Measurements from ENCODE around the gene CORO1A. TPM values are rescaled to one million over a fixed set of nuclear protein-coding genes. Genes with fewer than 3 reads are reported as not detected.

CORO1A gene
- polyA plus RNA-seq, 1 donor from 2014 or later: 106 TPM

- H2AFZ ChIP-seq (ENCODE audit: low read depth, low read length): no peak overlapping the region
- no peaks in the 10 kb centered on the region for H3F3A ChIP-seq (ENCODE audit: insufficient read depth, low read length, poor library complexity, severe bottlenecking)
- H3K36me3 ChIP-seq (ENCODE audit: insufficient read depth, low read length): no peaks in the 10 kb centered on the region
These were observed 41.7 kb upstream of the CORO1A start for GRCh38 chr16:30141750-30142149.

DNA sequence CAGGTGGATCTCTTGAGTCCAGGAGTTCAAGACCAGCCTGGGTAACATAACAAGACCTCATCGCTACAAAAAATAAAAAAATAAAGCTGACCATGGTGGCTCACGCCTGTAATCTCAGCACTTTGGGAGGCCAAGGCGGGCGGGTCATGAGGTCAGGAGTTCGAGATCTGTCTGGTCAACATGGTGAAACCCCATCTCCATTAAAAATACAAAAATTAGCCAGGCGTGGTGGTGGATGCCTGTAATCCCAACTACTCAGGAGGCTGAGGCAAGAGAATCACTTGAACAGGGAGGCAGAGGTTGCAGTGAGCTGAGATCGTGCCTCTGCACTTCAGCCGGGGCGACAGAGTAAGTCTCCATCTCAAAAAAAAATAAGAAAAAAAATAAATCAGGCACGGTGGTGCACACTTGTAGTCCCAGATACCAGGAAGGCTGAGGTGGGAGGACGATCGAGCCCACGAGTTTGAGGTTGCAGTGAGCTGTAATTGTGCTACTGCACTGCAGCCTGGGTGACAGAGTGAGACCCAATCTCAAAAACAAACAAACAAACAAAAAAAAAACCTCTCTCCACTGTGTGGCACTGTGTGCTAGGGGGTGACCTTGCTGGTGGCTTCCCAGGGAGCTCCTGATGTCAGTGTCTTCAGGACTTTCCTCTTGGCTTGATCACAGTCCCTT is 40.6 kb upstream of the CORO1A start:
- no peaks in the 10 kb centered on the region for H3K79me2 ChIP-seq (replicated peaks; ENCODE audit: insufficient read depth, low read length)
- no peaks in the 10 kb centered on the region for H3K27me3 ChIP-seq (ENCODE audit: insufficient read depth, low read depth, low read length)
- no peak overlapping the region for H3K4me2 ChIP-seq (ENCODE audit: low read length)
- H4K20me1 ChIP-seq (ENCODE audit: insufficient read depth): no peaks in the 10 kb centered on the region
- no peak overlapping the region for H3K27ac ChIP-seq (ENCODE audit: low read length)
- no peak overlapping the region for H2AFZ ChIP-seq (ENCODE audit: low read depth, low read length)
- no peaks in the 10 kb centered on the region for H3F3A ChIP-seq (ENCODE audit: insufficient read depth, low read length, poor library complexity, severe bottlenecking)
- H3K9me3 ChIP-seq (ENCODE audit: low read length): no peaks in the 10 kb centered on the region
- no peaks in the 10 kb centered on the region for H3K9me2 ChIP-seq (ENCODE audit: insufficient read depth, low read length)
- no peak overlapping the region for H3K9ac ChIP-seq (ENCODE audit: low read length)
- no peak overlapping the region for H3K4me3 ChIP-seq (ENCODE audit: low read length)
- TF ChIP-seq POLR2AphosphoS5 (IDR thresholded peaks at IDR 0.05) (no peak), RAD21 (conservative IDR thresholded peaks at IDR 0.05) (no peak), TAF1 (IDR thresholded peaks at IDR 0.05; ENCODE audit: low read depth) (no peak)
- H3K36me3 ChIP-seq (ENCODE audit: insufficient read depth, low read length): no peaks in the 10 kb centered on the region

More at GRCh38 chr16:30141750-30142149, 41.7 kb upstream of the CORO1A start:
- Histone ChIP-seq H3K9me2 (ENCODE audit: insufficient read depth, low read length) (no peaks in the 10 kb centered on the region), H3K79me2 (replicated peaks; ENCODE audit: insufficient read depth, low read length) (no peaks in the 10 kb centered on the region), H3K9me3 (ENCODE audit: low read length) (no peaks in the 10 kb centered on the region), H3K4me2 (ENCODE audit: low read length) (no peak overlapping the region), H3K4me3 (ENCODE audit: low read length) (no peak overlapping the region), H3K9ac (ENCODE audit: low read length) (no peak overlapping the region), H3K27ac (ENCODE audit: low read length) (no peak overlapping the region), H3K27me3 (ENCODE audit: insufficient read depth, low read depth, low read length) (no peaks in the 10 kb centered on the region), H4K20me1 (ENCODE audit: insufficient read depth) (no peaks in the 10 kb centered on the region)
- TF ChIP-seq SMC3 (conservative IDR thresholded peaks at IDR 0.05; ENCODE audit: poor library complexity) (no peak), RAD21 (conservative IDR thresholded peaks at IDR 0.05) (no peak), EZH2 (IDR thresholded peaks at IDR 0.05; ENCODE audit: borderline replicate concordance, insufficient read depth, low read length, poor library complexity, severe bottlenecking) (no peak), POLR2AphosphoS5 (IDR thresholded peaks at IDR 0.05) (no peak), EP300 (conservative IDR thresholded peaks at IDR 0.05; ENCODE audit: poor library complexity, severe bottlenecking) (no peak), TAF1 (IDR thresholded peaks at IDR 0.05; ENCODE audit: low read depth) (no peak), MXI1 (conservative IDR thresholded peaks at IDR 0.05; ENCODE audit: poor library complexity, severe bottlenecking) (no peak)
- TF ChIP-seq, protein P1, sequence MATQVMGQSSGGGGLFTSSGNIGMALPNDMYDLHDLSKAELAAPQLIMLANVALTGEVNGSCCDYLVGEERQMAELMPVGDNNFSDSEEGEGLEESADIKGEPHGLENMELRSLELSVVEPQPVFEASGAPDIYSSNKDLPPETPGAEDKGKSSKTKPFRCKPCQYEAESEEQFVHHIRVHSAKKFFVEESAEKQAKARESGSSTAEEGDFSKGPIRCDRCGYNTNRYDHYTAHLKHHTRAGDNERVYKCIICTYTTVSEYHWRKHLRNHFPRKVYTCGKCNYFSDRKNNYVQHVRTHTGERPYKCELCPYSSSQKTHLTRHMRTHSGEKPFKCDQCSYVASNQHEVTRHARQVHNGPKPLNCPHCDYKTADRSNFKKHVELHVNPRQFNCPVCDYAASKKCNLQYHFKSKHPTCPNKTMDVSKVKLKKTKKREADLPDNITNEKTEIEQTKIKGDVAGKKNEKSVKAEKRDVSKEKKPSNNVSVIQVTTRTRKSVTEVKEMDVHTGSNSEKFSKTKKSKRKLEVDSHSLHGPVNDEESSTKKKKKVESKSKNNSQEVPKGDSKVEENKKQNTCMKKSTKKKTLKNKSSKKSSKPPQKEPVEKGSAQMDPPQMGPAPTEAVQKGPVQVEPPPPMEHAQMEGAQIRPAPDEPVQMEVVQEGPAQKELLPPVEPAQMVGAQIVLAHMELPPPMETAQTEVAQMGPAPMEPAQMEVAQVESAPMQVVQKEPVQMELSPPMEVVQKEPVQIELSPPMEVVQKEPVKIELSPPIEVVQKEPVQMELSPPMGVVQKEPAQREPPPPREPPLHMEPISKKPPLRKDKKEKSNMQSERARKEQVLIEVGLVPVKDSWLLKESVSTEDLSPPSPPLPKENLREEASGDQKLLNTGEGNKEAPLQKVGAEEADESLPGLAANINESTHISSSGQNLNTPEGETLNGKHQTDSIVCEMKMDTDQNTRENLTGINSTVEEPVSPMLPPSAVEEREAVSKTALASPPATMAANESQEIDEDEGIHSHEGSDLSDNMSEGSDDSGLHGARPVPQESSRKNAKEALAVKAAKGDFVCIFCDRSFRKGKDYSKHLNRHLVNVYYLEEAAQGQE (IDR thresholded peaks at IDR 0.05; ENCODE audit: borderline replicate concordance): no peak
- TF ChIP-seq, protein P2, sequence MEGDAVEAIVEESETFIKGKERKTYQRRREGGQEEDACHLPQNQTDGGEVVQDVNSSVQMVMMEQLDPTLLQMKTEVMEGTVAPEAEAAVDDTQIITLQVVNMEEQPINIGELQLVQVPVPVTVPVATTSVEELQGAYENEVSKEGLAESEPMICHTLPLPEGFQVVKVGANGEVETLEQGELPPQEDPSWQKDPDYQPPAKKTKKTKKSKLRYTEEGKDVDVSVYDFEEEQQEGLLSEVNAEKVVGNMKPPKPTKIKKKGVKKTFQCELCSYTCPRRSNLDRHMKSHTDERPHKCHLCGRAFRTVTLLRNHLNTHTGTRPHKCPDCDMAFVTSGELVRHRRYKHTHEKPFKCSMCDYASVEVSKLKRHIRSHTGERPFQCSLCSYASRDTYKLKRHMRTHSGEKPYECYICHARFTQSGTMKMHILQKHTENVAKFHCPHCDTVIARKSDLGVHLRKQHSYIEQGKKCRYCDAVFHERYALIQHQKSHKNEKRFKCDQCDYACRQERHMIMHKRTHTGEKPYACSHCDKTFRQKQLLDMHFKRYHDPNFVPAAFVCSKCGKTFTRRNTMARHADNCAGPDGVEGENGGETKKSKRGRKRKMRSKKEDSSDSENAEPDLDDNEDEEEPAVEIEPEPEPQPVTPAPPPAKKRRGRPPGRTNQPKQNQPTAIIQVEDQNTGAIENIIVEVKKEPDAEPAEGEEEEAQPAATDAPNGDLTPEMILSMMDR (IDR thresholded peaks at IDR 0.05; ENCODE audit: poor library complexity, severe bottlenecking): no peak
